H7 (cell line): ENCODE measurements around the gene KPNB1. TPM values are rescaled to one million over a fixed set of nuclear protein-coding genes. Genes with fewer than 3 reads are reported as not detected.
A peak's percentile ranks its signal among the peaks of the same experiment; 100 is the strongest.

Source experiments
- DNase-seq: peaks from one replicate; pipeline ENCODE4 v3.0.0; 2012
- H3K27me3 ChIP-seq: 2 replicates; pipeline ENCODE4 v1.6.0; 2011; ENCODE audit warnings: mild to moderate bottlenecking, low read length; ENCODE audit not compliant: control insufficient read depth, insufficient read depth
- H3K36me3 ChIP-seq: replicated peaks from 2 replicates; pipeline ENCODE4 v1.5.1; 2011; ENCODE audit warnings: low read length; ENCODE audit not compliant: control insufficient read depth, insufficient read depth
- H3K4me3 ChIP-seq: 2 replicates; pipeline ENCODE4 v1.5.1; 2011; ENCODE audit warnings: low read depth, mild to moderate bottlenecking, control low read depth, low read length, moderate library complexity; ENCODE audit not compliant: insufficient read depth
- total RNA-seq: library from RNA; depleted of rRNA; stranded (reverse); fragments of >200 nt; shearing (Covaris generic); gene quantifications from 2 replicates; pipeline ENCODE4 v1.2.3, GENCODE V29; 2014

KPNB1 gene
- total RNA-seq, 1 experiment from 2014 or later: 429 TPM

- DNase-seq: peak; percentile 64
- no peaks in the 10 kb centered on the region for H3K27me3 ChIP-seq
- H3K4me3 ChIP-seq: peak overlapping the region; percentile 84
- no peaks in the 10 kb centered on the region for H3K36me3 ChIP-seq
Measured at GRCh38 chr17:47692895-47693730, 43.4 kb downstream of the KPNB1 start.

GRCh38 chr17:47693731-47694580 lies 44.2 kb downstream of the KPNB1 start, which contains the start of gene TBKBP1:
Gene TBKBP1 (plus strand): TSS chr17:47694161. CDS start chr17:47696113, 1,952 bp downstream.
- H3K36me3 ChIP-seq: no peaks in the 10 kb centered on the region
- peak; percentile 97 for DNase-seq
- no peaks in the 10 kb centered on the region for H3K27me3 ChIP-seq
- H3K4me3 ChIP-seq: peak within 1 kb of the TSS; percentile 84

- Histone ChIP-seq H3K27me3 (no peaks in the 10 kb centered on the region), H3K36me3 (no peaks in the 10 kb centered on the region), H3K4me3 (peak overlapping the region; percentile 84)
- no peak for DNase-seq
Measured at GRCh38 chr17:47694581-47695428, 45.1 kb downstream of the KPNB1 start.

GRCh38 chr17:47695429-47696376 lies 46.0 kb downstream of the KPNB1 start:
- peak; percentile 88 for DNase-seq
- H3K36me3 ChIP-seq: no peaks in the 10 kb centered on the region
- peak overlapping the region; percentile 84 for H3K4me3 ChIP-seq
- no peaks in the 10 kb centered on the region for H3K27me3 ChIP-seq

GRCh38 chr17:47696717-47697642 lies 47.3 kb downstream of the KPNB1 start:
- Histone ChIP-seq H3K27me3 (no peaks in the 10 kb centered on the region), H3K4me3 (no peak overlapping the region), H3K36me3 (no peaks in the 10 kb centered on the region)
- peak; percentile 19 for DNase-seq

- no peaks in the 10 kb centered on the region for H3K36me3 ChIP-seq
- H3K4me3 ChIP-seq: no peak overlapping the region
- no peaks in the 10 kb centered on the region for H3K27me3 ChIP-seq
- DNase-seq: peak; percentile 11
Measured at GRCh38 chr17:47697906-47698711, 48.4 kb downstream of the KPNB1 start.

- no peak overlapping the region for H3K4me3 ChIP-seq
- no peaks in the 10 kb centered on the region for H3K36me3 ChIP-seq
- DNase-seq: peak; percentile 98
- H3K27me3 ChIP-seq: no peaks in the 10 kb centered on the region
Measured at GRCh38 chr17:47698749-47699535, 49.2 kb downstream of the KPNB1 start.

GRCh38 chr17:47699536-47699840 lies 49.8 kb downstream of the KPNB1 start:
- DNase-seq: no peak
- Histone ChIP-seq H3K27me3 (no peaks in the 10 kb centered on the region), H3K4me3 (no peak overlapping the region), H3K36me3 (no peaks in the 10 kb centered on the region)

- H3K27me3 ChIP-seq: no peaks in the 10 kb centered on the region
- peak; percentile 33 for DNase-seq
- no peak overlapping the region for H3K4me3 ChIP-seq
- H3K36me3 ChIP-seq: no peaks in the 10 kb centered on the region
Measured at GRCh38 chr17:47700471-47701449, 51.0 kb downstream of the KPNB1 start.

GRCh38 chr17:47701608-47702007 lies 51.9 kb downstream of the KPNB1 start:
- Histone ChIP-seq H3K36me3 (no peaks in the 10 kb centered on the region), H3K4me3 (no peak overlapping the region), H3K27me3 (no peaks in the 10 kb centered on the region)
- DNase-seq: peak; percentile 73
